GM19351 (cell line): ENCODE results near the gene DGKD.
"Not testable (repeated sequence)": the region's sequence is repeated elsewhere in the genome, so short reads cannot be mapped to it uniquely, and the experiment has no call there.

Source experiments
- ATAC-seq: cut with Tn5 transposase; IDR thresholded peaks from one replicate; pipeline ENCODE4 v1.9.1; 2021; ENCODE audit warnings: mild to moderate bottlenecking, moderate library complexity; ENCODE audit not compliant: unreplicated experiment

DGKD gene

DNA sequence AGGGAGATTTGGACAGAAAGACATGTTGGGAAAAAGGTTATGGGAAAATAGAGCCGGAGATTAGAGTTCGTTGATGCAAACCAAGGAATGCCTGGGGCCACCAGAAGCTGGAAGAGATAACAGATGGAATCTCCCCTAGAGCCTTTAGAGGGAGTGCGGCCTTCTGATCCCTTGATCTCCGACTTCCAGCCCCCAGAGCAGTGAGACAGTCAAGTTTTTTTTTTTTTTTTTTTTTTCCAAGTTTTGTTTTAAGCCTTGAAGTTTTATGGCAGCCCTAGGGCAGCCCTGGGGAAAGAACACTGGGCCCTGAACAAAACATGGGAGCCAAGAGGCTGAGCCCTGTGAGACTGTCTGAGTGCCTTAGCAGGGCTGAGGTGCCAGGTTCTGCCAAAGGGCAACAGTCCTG, 6.5 kb downstream of the DGKD start:
- no peak for ATAC-seq

DNA sequence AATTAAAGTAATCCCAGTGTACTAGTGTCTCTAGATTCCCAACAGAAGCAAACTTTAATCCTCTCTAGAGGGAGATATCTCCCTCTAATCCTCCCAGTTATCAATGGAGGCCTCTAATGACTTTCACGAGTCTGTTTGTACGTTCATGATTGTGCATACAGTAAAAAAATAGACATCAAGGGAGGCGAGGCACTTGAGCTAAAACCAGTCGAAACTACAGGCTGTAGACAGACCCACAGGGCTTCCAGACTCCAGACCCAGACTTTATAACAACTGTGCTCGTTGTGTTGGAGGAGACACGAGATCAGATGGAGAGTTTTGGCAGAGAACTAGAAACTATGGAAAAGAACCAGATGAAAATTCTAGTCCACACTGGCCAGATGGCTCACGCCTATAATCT, 7.0 kb downstream of the DGKD start:
- ATAC-seq: no peak

DNA sequence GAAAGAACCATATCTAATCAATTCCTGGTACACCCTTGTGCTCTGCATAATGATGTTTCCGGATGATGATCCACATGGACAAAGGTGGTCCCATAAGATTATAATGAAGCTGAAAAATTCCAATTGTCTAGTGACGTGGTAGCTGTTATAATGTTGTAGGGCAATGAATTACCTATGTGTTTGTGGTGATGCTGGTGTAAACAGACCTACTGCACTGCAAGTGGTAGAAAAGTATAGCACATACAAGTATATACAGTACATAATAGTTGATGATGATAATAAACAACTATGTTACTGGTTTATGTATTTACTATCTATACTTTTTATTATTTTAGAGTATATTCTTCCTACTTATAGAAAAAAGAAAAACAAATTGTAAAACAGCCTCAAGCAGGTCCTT, 8.4 kb downstream of the DGKD start:
- no peak for ATAC-seq

DNA sequence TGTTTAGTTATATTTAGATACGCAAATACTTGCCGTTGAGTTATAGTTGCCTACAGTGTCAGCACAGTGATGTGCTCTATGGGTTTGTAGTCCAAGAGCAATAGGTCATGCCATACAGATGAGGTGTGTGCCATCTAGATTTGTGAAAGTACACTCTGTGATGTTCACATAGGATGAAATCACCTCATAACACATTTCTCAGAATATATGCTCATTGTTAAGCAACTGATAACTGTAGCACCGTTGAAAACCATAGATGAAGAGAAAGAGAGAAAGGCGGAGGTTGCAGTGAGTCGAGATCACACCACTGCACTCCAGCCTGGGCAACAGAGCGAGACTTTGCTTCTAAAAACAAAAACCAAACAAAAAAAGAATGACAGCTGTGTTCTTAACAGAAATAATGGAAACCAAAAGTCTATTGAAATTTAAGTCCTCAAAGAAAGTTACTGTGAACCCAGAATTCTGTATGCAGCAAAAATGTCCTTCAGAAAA, 9.5 kb downstream of the DGKD start:
- ATAC-seq: peak; percentile 72

DNA sequence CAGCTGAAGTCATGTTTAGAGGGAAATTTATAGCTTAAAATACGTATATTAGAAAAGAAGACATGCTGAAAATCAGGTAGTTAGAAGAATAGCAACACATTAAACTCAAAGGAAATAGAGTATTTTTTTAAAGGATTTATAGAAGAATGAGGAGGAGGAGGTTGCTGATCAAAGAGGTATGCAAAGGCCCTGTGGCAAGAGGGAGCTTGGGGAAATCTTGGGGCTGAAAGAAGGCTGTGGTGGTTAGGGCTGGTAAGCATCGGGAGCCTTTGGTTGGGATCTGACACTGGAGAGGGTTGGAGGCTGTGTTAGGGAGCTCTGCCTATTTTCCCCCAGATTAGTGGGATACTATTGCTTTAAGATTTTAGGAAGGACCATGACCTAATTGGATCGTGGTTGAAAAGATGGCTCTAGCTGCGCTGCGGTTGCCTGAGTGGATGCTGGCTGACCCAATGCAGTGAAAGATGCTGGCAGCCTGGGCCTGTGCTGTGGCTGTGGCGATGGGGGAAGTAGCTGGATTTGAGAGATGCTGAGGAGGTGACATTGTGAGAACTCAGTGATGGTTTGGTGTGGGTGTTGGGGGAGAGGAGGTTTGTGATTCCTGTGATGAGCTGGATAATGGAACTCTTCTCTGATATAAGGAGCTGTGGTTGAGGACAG, 11.7 kb downstream of the DGKD start:
- no peak for ATAC-seq

DNA sequence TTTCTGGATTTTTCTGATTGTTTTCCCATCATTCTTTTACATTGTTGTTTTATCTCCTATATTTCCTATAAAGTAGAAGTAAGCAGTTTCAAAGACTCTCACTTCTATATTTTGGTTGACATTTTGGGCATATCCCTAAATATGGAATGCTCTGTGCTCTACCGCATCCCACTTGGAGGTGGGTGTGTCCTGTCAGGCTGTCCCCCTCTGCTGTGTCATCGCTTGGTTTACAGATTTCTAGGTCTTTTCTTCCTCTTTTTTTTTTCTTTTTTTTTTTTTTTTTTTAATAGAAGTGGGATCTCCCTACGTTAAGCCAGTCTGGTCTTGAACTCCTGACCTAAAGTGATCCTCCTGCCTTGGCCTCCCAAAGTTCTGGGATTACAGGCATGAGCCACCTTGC, 13.3 kb downstream of the DGKD start:
- no peak for ATAC-seq

DNA sequence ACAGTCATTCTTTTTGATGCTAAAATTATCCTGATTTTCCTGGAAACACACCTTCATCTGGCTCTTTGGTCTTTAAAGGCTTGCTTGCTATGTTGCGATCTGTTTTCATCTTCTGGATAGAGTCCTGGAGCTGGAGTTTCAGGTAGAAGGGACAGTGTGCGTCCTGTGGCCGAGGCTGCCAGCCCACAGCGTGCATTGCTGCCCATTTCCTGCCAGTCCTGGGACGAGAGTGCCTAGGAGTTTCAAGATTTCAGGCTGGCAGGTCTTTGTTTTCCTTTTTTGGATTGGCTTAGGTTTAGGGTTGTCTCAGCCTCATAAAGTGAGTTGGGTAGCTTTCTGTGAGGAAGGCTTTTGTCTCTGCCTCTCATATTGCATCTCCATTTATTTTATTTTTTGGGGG, 14.5 kb downstream of the DGKD start:
- ATAC-seq: no peak

DNA sequence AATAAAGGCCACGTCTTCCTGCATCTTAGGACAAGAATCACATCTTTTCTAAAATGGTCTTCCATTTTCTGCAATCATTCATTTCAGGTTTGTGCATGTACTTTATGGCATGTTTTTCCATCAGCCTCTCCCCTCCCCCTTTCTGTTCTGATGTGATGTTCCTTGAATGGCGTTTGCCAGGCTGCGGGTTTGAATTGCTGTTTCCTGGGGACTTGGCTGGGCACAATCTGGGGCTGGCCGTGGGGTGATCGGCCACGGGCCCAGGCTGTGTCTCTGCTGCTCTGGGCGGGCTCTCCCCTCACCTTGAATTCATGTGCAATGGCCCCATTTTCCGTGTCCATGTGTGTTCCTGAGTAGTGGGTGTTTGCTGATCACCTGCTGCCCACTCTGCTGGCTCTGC, 15.2 kb downstream of the DGKD start:
- ATAC-seq: no peak

DNA sequence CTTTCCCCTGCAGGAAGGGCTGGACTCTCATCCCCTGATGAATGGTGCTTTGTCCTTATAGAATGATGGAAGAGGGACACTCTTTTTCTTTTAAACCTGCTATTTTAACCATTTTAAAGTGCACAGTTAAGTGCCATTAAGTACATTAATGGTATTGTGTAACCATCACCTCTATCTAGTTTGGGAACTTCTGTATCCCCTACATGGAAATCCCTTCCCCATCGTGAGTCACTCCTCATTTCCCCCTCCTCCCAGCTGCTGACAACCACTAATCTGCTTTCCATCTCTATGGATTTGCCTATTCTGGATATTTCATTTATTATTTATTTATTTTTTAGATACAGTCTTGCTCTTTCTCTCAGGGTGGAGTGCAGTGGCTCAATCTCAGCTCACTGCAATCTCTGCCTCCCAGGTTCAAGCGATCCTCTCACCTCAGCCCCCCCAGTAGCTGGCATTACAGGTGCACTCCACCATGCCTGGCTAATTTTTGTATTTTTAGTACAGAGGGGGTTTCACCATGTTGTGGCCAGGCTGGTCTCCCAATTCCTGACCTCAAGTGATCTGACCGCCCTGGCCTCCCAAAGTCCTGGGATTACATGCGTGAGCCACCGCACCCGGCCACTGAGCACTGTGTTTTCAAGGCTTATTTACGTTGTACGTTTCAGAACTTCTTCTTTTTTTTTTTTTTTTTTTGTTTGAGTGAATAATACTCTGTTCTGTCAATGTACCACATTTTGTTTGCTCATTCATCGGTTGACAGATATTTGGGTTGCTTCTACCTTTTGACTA, 15.8 kb downstream of the DGKD start:
- no peak for ATAC-seq

DNA sequence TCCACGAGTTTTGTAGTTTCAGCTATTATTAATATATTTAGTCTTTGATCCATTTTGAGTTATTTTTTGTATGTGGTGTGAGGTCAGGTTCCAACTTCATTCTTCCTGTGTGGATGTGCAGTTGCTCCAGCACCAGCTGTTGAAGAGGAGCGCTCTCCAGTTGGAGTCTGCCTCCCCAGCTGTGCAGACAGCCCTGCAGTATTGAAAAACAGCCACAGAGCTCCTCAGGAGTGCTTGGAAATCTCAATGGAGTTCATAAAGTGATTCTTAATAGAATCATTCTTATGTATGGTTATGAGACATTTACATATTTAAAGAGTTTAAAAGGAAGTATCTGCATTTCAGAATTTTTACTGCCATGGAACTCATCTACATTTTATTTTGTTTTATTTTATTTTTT, 17.3 kb downstream of the DGKD start:
- no peak for ATAC-seq

DNA sequence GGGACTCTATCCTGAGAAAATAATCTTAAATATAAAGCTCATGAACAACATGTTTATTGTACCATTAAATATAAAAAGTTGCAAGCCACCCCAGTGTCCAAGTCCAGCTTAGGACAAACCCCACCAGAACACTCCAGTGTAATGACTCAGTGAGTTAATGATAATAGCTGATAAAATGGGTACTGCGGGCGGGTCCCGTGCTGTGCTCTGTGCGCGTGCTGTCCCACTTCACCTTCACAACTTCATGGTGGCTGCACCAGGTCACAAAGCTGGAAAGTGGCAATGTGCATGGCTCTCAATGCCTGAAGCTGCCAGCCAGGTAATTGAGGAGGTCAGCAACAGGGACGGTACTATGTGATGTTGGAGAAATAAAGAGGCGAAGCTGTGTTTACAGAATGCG, 18.6 kb downstream of the DGKD start:
- no peak for ATAC-seq

DNA sequence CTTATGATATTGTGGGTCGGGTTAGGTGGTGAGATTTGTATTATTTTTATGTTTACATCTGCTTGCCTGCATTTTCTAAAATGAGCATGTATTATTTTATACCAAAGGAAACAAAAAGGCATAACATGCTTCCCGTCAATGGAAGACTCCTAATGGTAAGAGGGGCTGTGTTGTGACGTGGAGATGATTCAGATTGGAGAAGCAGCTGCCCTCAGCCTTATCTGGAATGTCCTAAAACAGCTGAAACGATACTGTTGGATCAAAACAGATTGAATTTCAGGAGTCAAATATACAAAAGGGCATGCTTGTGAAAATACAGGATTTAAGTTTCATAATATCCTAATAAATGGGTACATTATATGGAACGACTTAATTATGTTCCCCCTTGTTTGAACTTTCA, 19.0 kb downstream of the DGKD start:
- no peak for ATAC-seq

DNA sequence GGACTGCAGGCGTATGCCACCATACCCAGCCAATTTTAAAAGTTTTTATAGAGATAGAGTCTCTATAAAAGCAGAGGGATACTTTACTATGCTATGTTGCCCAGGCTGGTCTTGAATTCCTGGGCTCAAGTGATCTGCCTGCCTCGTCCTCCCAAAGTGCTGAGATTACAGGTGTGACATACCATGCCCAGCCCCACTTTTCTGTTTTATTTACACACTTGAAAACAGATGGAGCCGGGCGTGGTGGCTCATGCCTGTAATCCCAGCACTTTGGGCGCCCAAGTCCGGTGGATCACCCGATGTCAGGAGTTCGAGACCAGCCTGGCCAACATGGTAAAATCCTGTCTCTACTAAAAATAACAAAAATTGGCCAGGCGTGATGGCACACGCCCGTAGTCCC, 20.5 kb downstream of the DGKD start:
- ATAC-seq: not testable (repeated sequence)

DNA sequence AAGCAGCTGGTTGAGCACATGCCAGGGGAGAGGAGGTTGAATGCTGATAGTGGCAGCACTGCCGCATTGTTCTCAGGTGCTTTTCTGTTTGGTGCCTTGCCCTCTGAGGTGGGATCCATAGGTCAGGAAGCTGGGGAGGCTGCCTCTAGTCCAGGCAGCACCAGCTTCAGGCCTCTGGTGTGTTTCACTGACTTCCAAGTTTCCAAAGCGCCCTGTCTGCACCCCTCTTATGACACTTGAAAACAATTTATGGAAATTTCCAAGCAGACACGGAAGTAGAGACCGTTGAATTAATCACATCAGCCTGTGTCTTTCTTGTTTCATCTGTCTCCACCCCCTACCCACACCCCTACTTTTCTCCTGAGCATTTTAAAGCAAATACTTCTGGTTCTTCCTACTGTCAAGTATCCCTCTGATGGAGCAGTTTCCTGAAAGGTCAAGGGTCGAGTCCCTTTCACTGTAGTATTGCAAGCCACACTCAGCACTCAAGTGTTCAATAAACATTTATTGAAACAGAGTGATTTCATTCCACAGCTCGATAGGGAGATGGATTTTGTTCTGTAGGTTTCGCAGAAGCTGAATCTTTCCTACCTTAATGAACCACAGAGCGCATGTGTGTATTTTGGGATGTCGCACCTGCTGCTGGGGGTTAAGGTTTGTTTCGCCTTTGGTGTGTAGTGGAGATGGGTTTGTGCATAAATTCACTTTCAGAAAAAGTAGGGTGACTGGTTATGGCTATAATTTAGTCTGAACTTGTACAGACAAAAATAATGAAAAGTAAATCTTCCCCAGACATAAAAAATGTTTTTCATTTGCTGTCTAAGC, 21.4 kb downstream of the DGKD start:
- ATAC-seq: no peak

DNA sequence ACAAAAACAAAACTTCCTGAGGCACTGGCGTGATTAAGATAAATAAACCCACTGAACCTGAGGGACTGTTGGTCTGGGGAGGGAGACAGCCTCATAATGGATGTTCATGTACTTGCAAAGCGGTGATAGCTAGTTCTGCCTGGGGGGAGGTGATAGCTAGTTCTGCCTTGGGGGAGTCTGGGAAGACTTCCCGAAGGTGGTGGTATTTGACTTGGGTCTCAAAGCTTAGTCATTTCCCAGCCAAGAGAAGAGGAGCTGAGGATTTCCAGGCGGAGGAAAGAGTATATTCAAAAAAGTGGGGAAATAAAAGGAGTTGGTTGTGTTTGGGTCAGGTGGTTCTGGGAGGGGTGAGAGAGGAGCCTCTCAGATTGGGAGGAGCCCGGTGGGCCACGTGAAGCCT, 24.7 kb downstream of the DGKD start:
- ATAC-seq: no peak

DNA sequence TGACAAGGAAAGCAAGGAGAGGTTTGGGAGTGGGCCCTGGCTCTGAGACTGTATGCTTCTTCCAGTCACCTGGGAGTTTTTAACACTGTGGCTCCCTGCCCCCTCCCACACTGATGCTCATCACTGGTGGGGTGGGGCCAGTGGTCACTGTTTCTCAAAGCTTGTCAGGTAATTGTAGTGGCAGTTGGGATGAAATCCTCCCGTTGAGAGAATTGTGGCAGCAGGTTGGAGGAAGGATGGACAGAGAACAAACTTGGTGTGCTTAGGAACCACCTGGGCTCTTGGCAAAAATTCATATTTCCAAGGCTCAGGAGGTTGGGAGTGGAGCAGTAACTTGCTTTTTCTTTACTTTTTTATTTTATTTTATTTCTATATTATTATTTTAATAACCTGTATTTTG, 25.1 kb downstream of the DGKD start:
- no peak for ATAC-seq

DNA sequence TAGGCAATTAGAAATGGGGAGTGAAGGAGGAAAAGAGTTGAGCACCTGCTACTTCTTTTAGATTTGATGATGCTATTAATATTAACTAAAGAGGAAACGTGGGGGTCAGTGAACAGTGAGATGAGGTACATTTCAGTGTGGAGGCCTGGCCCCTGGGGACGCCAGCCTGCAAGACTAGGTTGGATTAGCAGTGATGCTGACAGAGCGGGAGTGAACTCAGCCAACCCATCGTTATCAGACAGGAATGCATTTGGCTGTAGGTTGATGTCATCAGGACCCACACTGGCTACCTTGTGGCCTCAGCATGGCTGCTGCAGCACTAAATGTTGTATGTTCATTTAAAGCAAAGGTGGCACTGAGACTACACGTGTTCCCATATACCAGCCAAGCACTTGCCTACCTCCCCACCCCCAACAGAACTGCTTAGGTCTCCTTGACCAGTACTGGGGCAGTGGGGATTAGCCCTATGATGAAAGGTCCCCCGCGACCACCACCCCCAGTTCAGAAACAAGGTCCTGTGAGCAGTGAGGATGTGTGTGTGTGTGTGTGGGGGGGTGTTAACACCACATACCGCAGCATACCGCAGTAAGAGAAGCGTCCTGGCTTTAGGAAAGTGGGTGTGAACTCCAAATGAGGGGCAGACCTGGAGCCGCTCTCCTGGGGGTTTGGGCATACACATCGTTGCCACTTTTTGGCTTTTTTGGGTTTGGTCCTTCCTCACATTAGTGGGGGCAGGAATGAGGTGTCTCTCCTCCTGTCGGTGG, 26.0 kb downstream of the DGKD start:
- ATAC-seq: no peak

DNA sequence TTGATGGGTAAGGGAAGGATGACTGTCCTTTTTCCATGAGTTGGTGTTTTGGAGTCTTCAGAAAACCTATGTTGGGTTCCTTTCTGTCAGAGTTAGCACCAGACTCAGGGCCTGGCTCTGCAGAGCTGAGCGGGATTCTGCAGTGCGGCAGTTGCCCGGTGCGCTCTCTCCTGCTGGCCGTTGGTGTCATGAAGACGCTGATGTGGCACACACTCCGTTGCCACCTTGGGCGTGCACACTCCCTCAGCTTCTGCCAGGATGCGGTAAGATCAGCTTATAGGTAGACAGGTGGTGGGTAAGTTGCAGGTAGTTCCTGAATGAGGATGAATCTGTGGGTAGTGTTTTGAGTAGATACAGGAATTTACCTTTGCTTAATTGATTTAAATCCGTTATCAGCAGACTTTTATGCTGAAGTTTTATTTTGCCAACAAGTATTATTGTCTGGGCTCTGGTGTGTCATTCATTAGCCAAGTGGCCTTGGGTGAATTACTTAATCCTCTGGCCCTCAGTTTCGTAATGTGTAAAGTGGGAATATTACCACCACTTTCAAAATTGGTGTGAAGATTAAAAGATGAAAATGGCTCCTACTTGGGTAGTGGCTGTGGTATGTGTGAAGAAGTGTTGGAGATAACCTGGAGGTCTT, 26.8 kb downstream of the DGKD start:
- ATAC-seq: no peak

DNA sequence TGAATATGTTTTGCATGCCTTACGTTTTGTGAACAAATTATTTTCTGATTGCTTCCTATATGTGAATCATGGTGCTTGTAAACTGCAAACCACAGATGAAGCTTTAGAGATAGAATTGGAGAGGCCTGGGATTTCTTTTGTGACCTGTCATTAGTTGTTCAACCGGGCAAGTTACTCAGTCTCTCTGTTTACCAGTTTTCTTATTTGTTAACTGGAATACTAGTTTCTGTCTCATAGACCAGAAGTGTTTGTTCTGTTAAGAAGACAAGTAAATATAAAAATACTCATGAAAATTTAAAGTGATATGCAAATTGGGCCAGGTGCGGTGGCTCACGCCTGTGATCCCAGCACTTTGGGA, 27.3 kb downstream of the DGKD start:
- no peak for ATAC-seq

DNA sequence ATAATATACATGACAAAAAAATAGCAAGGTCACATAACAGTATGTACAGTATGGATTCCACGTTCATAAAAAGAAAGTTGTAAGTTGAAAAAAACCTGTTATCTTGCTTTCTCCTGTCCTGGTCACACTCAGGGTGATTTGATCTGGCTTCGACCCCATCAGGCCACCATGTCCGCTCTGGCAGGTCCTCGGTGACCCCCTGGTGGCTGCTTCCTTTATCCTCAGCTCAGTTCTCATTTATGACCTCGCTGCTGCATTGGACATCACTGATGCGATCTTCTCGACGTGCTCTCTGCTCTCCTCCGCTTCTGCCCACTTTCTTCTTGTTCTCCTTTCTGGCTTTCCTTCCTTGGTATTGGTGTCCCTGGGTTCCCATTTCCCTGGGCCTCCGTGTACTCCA, 29.7 kb downstream of the DGKD start:
- no peak for ATAC-seq
